PC-9 (cell line): ENCODE data around the gene ZNF570. TPM values are rescaled to one million over a fixed set of nuclear protein-coding genes. Genes with fewer than 3 reads are reported as not detected.
A peak's percentile ranks its signal among the peaks of the same experiment; 100 is the strongest.

ENCODE experiments used
- BruUV-seq: library from RNA; stranded (reverse); fragments of 400-500 nt; replicated peaks from 2 replicates; lab custom pipeline; 2021; lab: Mats Ljungman, UMichigan
- CTCF ChIA-PET: fragments of 300-600 bp; sonication (Branson Sonifier 250); formaldehyde crosslinking; loops from one replicate; lab custom pipeline; 2022; ENCODE audit warnings: antibody characterized with exemption; lab: Charles Lee
- POLR2A ChIA-PET: fragments of 300-600 bp; sonication (Branson Sonifier 250); formaldehyde crosslinking; loops from one replicate; lab custom pipeline; 2022; ENCODE audit warnings: antibody characterized with exemption; ENCODE audit not compliant: unreplicated experiment; lab: Charles Lee
- DNase-seq, 2 experiments: peaks; one replicate each; pipeline versions ENCODE4 v3.0.0 to v3.0.0-alpha.2; 2015 to 2022; ENCODE audit warnings: mixed read lengths in 1 of 2
- H2AFZ ChIP-seq: fragments of 200-600 bp; sonication (generic); 2 replicates; pipeline ENCODE4 v1.8.1; 2017; ENCODE audit warnings: antibody characterized with exemption
- H3F3A ChIP-seq: fragments of 200-600 bp; sonication (generic); 2 replicates; pipeline ENCODE4 v1.8.1; 2017; ENCODE audit warnings: antibody characterized with exemption, mild to moderate bottlenecking, low read depth; ENCODE audit not compliant: insufficient read depth
- H3K27ac ChIP-seq: fragments of 200-600 bp; sonication (generic); 2 replicates; pipeline ENCODE4 v1.6.1; 2016; ENCODE audit warnings: mixed run types
- H3K27me3 ChIP-seq: fragments of 200-600 bp; sonication (generic); 2 replicates; pipeline ENCODE4 v1.6.1; 2016; ENCODE audit warnings: low read depth, mixed run types; ENCODE audit not compliant: insufficient read depth
- H3K36me3 ChIP-seq: fragments of 200-600 bp; sonication (generic); 2 replicates; pipeline ENCODE4 v1.6.1; 2016; ENCODE audit warnings: low read depth, mixed run types
- H3K4me1 ChIP-seq: fragments of 200-600 bp; sonication (generic); replicated peaks from 2 replicates; pipeline ENCODE4 v1.6.1; 2016; ENCODE audit warnings: mixed run types; ENCODE audit not compliant: insufficient read depth
- H3K4me2 ChIP-seq: fragments of 200-600 bp; sonication (generic); 2 replicates; pipeline ENCODE4 v1.6.1; 2017; ENCODE audit warnings: mixed run types
- H3K4me3 ChIP-seq: fragments of 200-600 bp; sonication (generic); 2 replicates; pipeline ENCODE4 v1.6.1; 2016; ENCODE audit warnings: mixed run types
- H3K79me2 ChIP-seq: fragments of 200-600 bp; sonication (generic); 2 replicates; pipeline ENCODE4 v1.6.1; 2017; ENCODE audit warnings: low read depth, mixed run types
- H3K9me2 ChIP-seq: fragments of 200-600 bp; sonication (generic); 2 replicates; pipeline ENCODE4 v1.8.1; 2017; ENCODE audit warnings: mild to moderate bottlenecking; ENCODE audit not compliant: insufficient read depth
- H3K9me3 ChIP-seq: fragments of 200-600 bp; sonication (generic); 2 replicates; pipeline ENCODE4 v1.8.1; 2016; ENCODE audit warnings: low read depth; ENCODE audit not compliant: insufficient read depth
- H4K20me1 ChIP-seq: fragments of 200-600 bp; sonication (generic); 2 replicates; pipeline ENCODE4 v1.8.1; 2017; ENCODE audit not compliant: insufficient read depth
- CTCF ChIP-seq: fragments of 200-600 bp; sonication (generic); conservative IDR thresholded peaks from 2 replicates; pipeline ENCODE4 v1.6.1; 2017; ENCODE audit warnings: mixed run types, antibody characterized with exemption, mild to moderate bottlenecking, moderate library complexity
- EZH2 ChIP-seq: fragments of 200-600 bp; sonication (generic); IDR thresholded peaks from 2 replicates; pipeline ENCODE4 v1.8.0; 2017; ENCODE audit warnings: antibody characterized with exemption, low read depth
- intact Hi-C: fragments of 100-400 bp; cut with micrococcal nuclease; formaldehyde crosslinking; loops from one replicate; pipeline ENCODE4 v1.10.0; 2022; ENCODE audit not compliant: unreplicated experiment
- total RNA-seq: library from RNA; stranded (reverse); gene quantifications from 2 replicates; pipeline ENCODE4 v1.2.3, GENCODE V29; 2021

ZNF570 gene
- total RNA-seq, 1 experiment from 2014 or later, result 3.6 TPM

GRCh38 chr19:37511821-37512220 lies 42.7 kb downstream of the ZNF570 start:
- H3F3A ChIP-seq, result no peaks in the 10 kb centered on the region
- POLR2A ChIA-PET, result no interaction called here
- no peaks in the 10 kb centered on the region for H4K20me1 ChIP-seq
- H2AFZ ChIP-seq, result no peak overlapping the region
- H3K4me2 ChIP-seq, result no peak overlapping the region
- intact Hi-C loops, result no loop called here
- TF ChIP-seq CTCF (no peak), EZH2 (no peak)
- H3K36me3 ChIP-seq, result peaks cover 21% of the 10 kb centered on the region
- no TSS peak for BruUV-seq
- no peak for DNase-seq
- no peaks in the 10 kb centered on the region for H3K27me3 ChIP-seq
- H3K9me3 ChIP-seq, result peaks cover 13% of the 10 kb centered on the region
- no peak overlapping the region for H3K4me3 ChIP-seq
- CTCF ChIA-PET, result no interaction called here
- no peak overlapping the region for H3K27ac ChIP-seq
- H3K9me2 ChIP-seq, result no peaks in the 10 kb centered on the region
- no peaks in the 10 kb centered on the region for H3K4me1 ChIP-seq
- no peaks in the 10 kb centered on the region for H3K79me2 ChIP-seq

- Histone ChIP-seq H3K79me2 (no peaks in the 10 kb centered on the region), H3K27me3 (no peaks in the 10 kb centered on the region), H2AFZ (no peak overlapping the region), H4K20me1 (no peaks in the 10 kb centered on the region), H3K4me3 (no peak overlapping the region), H3K36me3 (peaks cover 28% of the 10 kb centered on the region), H3K27ac (no peak overlapping the region), H3K9me3 (peaks cover 24% of the 10 kb centered on the region), H3K4me1 (no peaks in the 10 kb centered on the region), H3F3A (no peaks in the 10 kb centered on the region), H3K9me2 (no peaks in the 10 kb centered on the region), H3K4me2 (no peak overlapping the region)
- CTCF ChIA-PET, result no interaction called here
- no TSS peak for BruUV-seq
- POLR2A ChIA-PET, result no interaction called here
- intact Hi-C loops, result no loop called here
- DNase-seq, result no peak
- no peak for TF ChIP-seq EZH2
- no peak for TF ChIP-seq CTCF
These were observed 44.2 kb downstream of the ZNF570 start for GRCh38 chr19:37513397-37513796.

GRCh38 chr19:37519890-37520289 lies 50.7 kb downstream of the ZNF570 start:
- Histone ChIP-seq H3K27ac (no peak overlapping the region), H3K4me1 (no peaks in the 10 kb centered on the region), H4K20me1 (no peaks in the 10 kb centered on the region), H3K4me3 (no peak overlapping the region), H3K9me3 (peaks cover 25% of the 10 kb centered on the region), H3K4me2 (no peak overlapping the region), H3K27me3 (no peaks in the 10 kb centered on the region), H3K79me2 (no peaks in the 10 kb centered on the region), H3K9me2 (no peaks in the 10 kb centered on the region), H3K36me3 (0 out of 2 replicates have a peak, but pooled peaks cover 7% of the 10 kb centered on the region), H2AFZ (no peak overlapping the region), H3F3A (no peaks in the 10 kb centered on the region)
- no TSS peak for BruUV-seq
- DNase-seq, result peak; percentile 30 to 46
- intact Hi-C loops, result no loop called here
- ChIA-PET POLR2A (interaction anchor here (0.5 to 0.6 kb wide), 2 partner anchors 777 to 1389 kb away, joined by 3 read pairs; no protein-coding TSS in a partner anchor), CTCF (no interaction called here)
- TF ChIP-seq CTCF (no peak), EZH2 (no peak)
